Neural progenitor cell (in vitro differentiated cells): ENCODE data around the gene TMPO. TPM values are rescaled to one million over a fixed set of nuclear protein-coding genes. Genes with fewer than 3 reads are reported as not detected.
"Not testable (repeated sequence)": the region's sequence is repeated elsewhere in the genome, so short reads cannot be mapped to it uniquely, and the experiment has no call there.

ENCODE experiments used
- DNase-seq: peaks from one replicate; pipeline ENCODE4 v3.0.0-alpha.2; 2016; ENCODE audit warnings: low spot score
- H2AFZ ChIP-seq: fragments of 200-600 bp; sonication (generic); replicated peaks from 2 replicates; pipeline ENCODE4 v1.6.1; 2016; ENCODE audit warnings: antibody characterized with exemption
- H3F3A ChIP-seq: fragments of 200-600 bp; sonication (generic); 2 replicates; pipeline ENCODE4 v1.6.1; 2016; ENCODE audit warnings: antibody characterized with exemption, low read depth
- H3K27ac ChIP-seq: fragments of 200-600 bp; sonication (generic); 2 replicates; pipeline ENCODE4 v1.5.1; 2016; ENCODE audit warnings: mild to moderate bottlenecking
- H3K27me3 ChIP-seq: fragments of 200-600 bp; sonication (generic); 2 replicates; pipeline ENCODE4 v1.6.1; 2016; ENCODE audit warnings: mild to moderate bottlenecking, moderate library complexity
- H3K36me3 ChIP-seq: fragments of 200-600 bp; sonication (generic); 2 replicates; pipeline ENCODE4 v1.5.1; 2016
- H3K4me1 ChIP-seq: fragments of 200-600 bp; sonication (generic); 2 replicates; pipeline ENCODE4 v1.6.1; 2016; ENCODE audit warnings: mixed run types
- H3K4me2 ChIP-seq: fragments of 200-600 bp; sonication (generic); 2 replicates; pipeline ENCODE4 v1.6.1; 2016
- H3K4me3 ChIP-seq: fragments of 200-600 bp; sonication (generic); 2 replicates; pipeline ENCODE4 v1.5.1; 2016
- H3K79me2 ChIP-seq: fragments of 200-600 bp; sonication (generic); 2 replicates; pipeline ENCODE4 v1.6.1; 2016; ENCODE audit warnings: low read depth
- H3K9ac ChIP-seq: fragments of 200-600 bp; sonication (generic); 2 replicates; pipeline ENCODE4 v1.6.1; 2016
- H3K9me3 ChIP-seq: fragments of 200-600 bp; sonication (generic); 2 replicates; pipeline ENCODE4 v1.5.1; 2016; ENCODE audit warnings: low read depth
- H4K20me1 ChIP-seq: fragments of 200-600 bp; sonication (generic); 2 replicates; pipeline ENCODE4 v1.6.1; 2016; ENCODE audit warnings: low read depth
- H3K27ac Mint-ChIP-seq: 3 replicates; pipeline ENCODE4 v1.8.0; 2021; ENCODE audit warnings: mixed read lengths
- H3K27me3 Mint-ChIP-seq: 2 replicates; pipeline ENCODE4 v1.8.0; 2022; ENCODE audit warnings: low read depth, mild to moderate bottlenecking, inconsistent platforms, moderate library complexity, mixed read lengths; ENCODE audit not compliant: insufficient read depth
- H3K36me3 Mint-ChIP-seq: 3 replicates; pipeline ENCODE4 v1.8.0; 2021; ENCODE audit warnings: mixed read lengths
- H3K4me1 Mint-ChIP-seq: 3 replicates; pipeline ENCODE4 v1.8.0; 2021; ENCODE audit warnings: mixed read lengths
- H3K4me3 Mint-ChIP-seq: 3 replicates; pipeline ENCODE4 v1.8.0; 2021; ENCODE audit warnings: mild to moderate bottlenecking, moderate library complexity, mixed read lengths
- H3K9me3 Mint-ChIP-seq: 3 replicates; pipeline ENCODE4 v1.8.0; 2020; ENCODE audit warnings: mixed read lengths
- CTCF ChIP-seq: fragments of 200-600 bp; sonication (generic); IDR thresholded peaks from 2 replicates; pipeline ENCODE4 v1.5.1; 2017; ENCODE audit warnings: antibody characterized with exemption, mild to moderate bottlenecking
- EZH2 ChIP-seq: fragments of 200-600 bp; sonication (generic); IDR thresholded peaks from 2 replicates; pipeline ENCODE4 v1.6.1; 2017; ENCODE audit warnings: antibody characterized with exemption, mild to moderate bottlenecking, moderate library complexity
- EZH2phosphoT487 ChIP-seq: fragments of 200-600 bp; sonication (generic); IDR thresholded peaks from 2 replicates; pipeline ENCODE4 v1.6.1; 2017; ENCODE audit warnings: antibody characterized with exemption
- total RNA-seq: library from RNA; depleted of rRNA; stranded (reverse); fragments of >200 nt; gene quantifications from 2 replicates; pipeline ENCODE4 v1.2.3, GENCODE V29; 2015; ENCODE audit warnings: low replicate concordance

Gene TMPO
- total RNA-seq, 1 donor from 2014 or later, result 513 TPM

GRCh38 chr12:98489176-98489575 lies 26.2 kb upstream of the TMPO start:
- Histone ChIP-seq H3K9ac (no peak overlapping the region), H3K4me2 (no peak overlapping the region), H4K20me1 (no peaks in the 10 kb centered on the region), H3K27ac (no peak overlapping the region), H2AFZ (no peak overlapping the region), H3K27me3 (no peaks in the 10 kb centered on the region), H3K79me2 (no peaks in the 10 kb centered on the region), H3K4me1 (peaks cover 15% of the 10 kb centered on the region), H3F3A (peaks cover 17% of the 10 kb centered on the region), H3K9me3 (no peaks in the 10 kb centered on the region), H3K36me3 (no peaks in the 10 kb centered on the region), H3K4me3 (no peak overlapping the region)
- H3K36me3 Mint-ChIP-seq, result no peaks in the 10 kb centered on the region
- TF ChIP-seq EZH2phosphoT487 (no peak), CTCF (no peak), EZH2 (no peak)
- no peaks in the 10 kb centered on the region for H3K27me3 Mint-ChIP-seq
- no peaks in the 10 kb centered on the region for H3K9me3 Mint-ChIP-seq
- H3K4me3 Mint-ChIP-seq, result no peak overlapping the region
- DNase-seq, result no peak
- H3K27ac Mint-ChIP-seq, result peak overlapping the region; percentile 1
- peaks cover 24% of the 10 kb centered on the region for H3K4me1 Mint-ChIP-seq

- H3K27me3 Mint-ChIP-seq, result no peaks in the 10 kb centered on the region
Observed at GRCh38 chr12:98490501-98491453, 24.6 kb upstream of the TMPO start.

GRCh38 chr12:98492580-98493140 lies 22.7 kb upstream of the TMPO start:
- Mint-ChIP-seq H3K36me3 (no peaks in the 10 kb centered on the region), H3K4me3 (peak overlapping the region; percentile 58), H3K9me3 (no peaks in the 10 kb centered on the region), H3K27ac (peak overlapping the region; percentile 91), H3K4me1 (peaks cover 27% of the 10 kb centered on the region), H3K27me3 (no peaks in the 10 kb centered on the region)
- no peaks in the 10 kb centered on the region for H3K27me3 ChIP-seq
- H3F3A ChIP-seq, result peaks cover 17% of the 10 kb centered on the region
- H3K4me1 ChIP-seq, result peaks cover 15% of the 10 kb centered on the region
- no peaks in the 10 kb centered on the region for H4K20me1 ChIP-seq
- H3K79me2 ChIP-seq, result no peaks in the 10 kb centered on the region
- H3K4me3 ChIP-seq, result no peak overlapping the region
- TF ChIP-seq CTCF, result no peak
- DNase-seq, result peak; percentile 50
- H2AFZ ChIP-seq, result no peak overlapping the region
- no peaks in the 10 kb centered on the region for H3K9me3 ChIP-seq
- no peak overlapping the region for H3K9ac ChIP-seq
- H3K4me2 ChIP-seq, result no peak overlapping the region
- no peak overlapping the region for H3K27ac ChIP-seq
- H3K36me3 ChIP-seq, result no peaks in the 10 kb centered on the region

More at GRCh38 chr12:98490501-98491453, 24.6 kb upstream of the TMPO start:
- Mint-ChIP-seq H3K27ac (peak overlapping the region; percentile 100), H3K36me3 (no peaks in the 10 kb centered on the region), H3K9me3 (no peaks in the 10 kb centered on the region), H3K4me1 (peaks cover 24% of the 10 kb centered on the region), H3K4me3 (peak overlapping the region; percentile 77)
- Histone ChIP-seq H3K4me1 (peaks cover 15% of the 10 kb centered on the region), H3K27ac (no peak overlapping the region), H3F3A (peaks cover 17% of the 10 kb centered on the region), H3K4me3 (peak overlapping the region; percentile 8), H4K20me1 (no peaks in the 10 kb centered on the region), H3K9ac (no peak overlapping the region), H3K4me2 (peak overlapping the region; percentile 67), H3K79me2 (no peaks in the 10 kb centered on the region), H3K27me3 (no peaks in the 10 kb centered on the region), H2AFZ (peak overlapping the region; percentile 43), H3K9me3 (no peaks in the 10 kb centered on the region), H3K36me3 (no peaks in the 10 kb centered on the region)
- TF ChIP-seq EZH2phosphoT487 (no peak), CTCF (peak; percentile 96)
- peak; percentile 93 for DNase-seq

- not testable (repeated sequence) for H4K20me1 ChIP-seq, H3K4me1 ChIP-seq, H3K9me3 ChIP-seq, H3K4me2 ChIP-seq, H3K9ac ChIP-seq, H3K36me3 ChIP-seq, H3K79me2 ChIP-seq, H3K27ac Mint-ChIP-seq, DNase-seq, H3K4me3 ChIP-seq, H2AFZ ChIP-seq, H3K36me3 Mint-ChIP-seq, H3K27ac ChIP-seq, H3K27me3 ChIP-seq
- H3K27me3 Mint-ChIP-seq, result peaks cover 19% of the 10 kb centered on the region
- peaks cover 19% of the 10 kb centered on the region for H3K4me1 Mint-ChIP-seq
- H3F3A ChIP-seq, result peaks cover 19% of the 10 kb centered on the region
- peak overlapping the region; percentile 70 for H3K4me3 Mint-ChIP-seq
- H3K9me3 Mint-ChIP-seq, result peaks cover 15% of the 10 kb centered on the region
Observed at GRCh38 chr12:98501266-98501629, 14.1 kb upstream of the TMPO start.
